Liver (tissue), 4 donors: ENCODE measurements around the gene GLT1D1. TPM values are rescaled to one million over a fixed set of nuclear protein-coding genes. Genes with fewer than 3 reads are reported as not detected.

Source experiments
- polyA plus RNA-seq, 2 donors: library from polyadenylated mRNA; stranded (reverse) in 1 of 2; unstranded in 1 of 2; fragments of 200-250 nt in 1 of 2; fragments of >200 nt in 1 of 2; fragmentation: Nextera tagmentation in 1 of 2; extraction: Ambion mirVana in 1 of 2; gene quantifications; one replicate each; pipeline versions ENCODE4 v1.2.1 to v1.2.3, GENCODE V29; 2013 to 2015
- total RNA-seq, 2 donors: library from RNA; depleted of rRNA; stranded (reverse); fragments of >200 nt; gene quantifications; one replicate each; pipeline ENCODE4 v1.2.3, GENCODE V29; 2014
- donor health status: healthy.
- donor health status: healthy.
- donor health status: healthy.

The GLT1D1 gene
- total and polyA plus RNA-seq, 4 donors = 10.4 to 17.7 (median 13.9) TPM

Other genes starting within 250 kb of the GLT1D1 start
- 10 to 100 TPM; 20.2 to 25.3 TPM for gene SLC15A4, start 29.5 kb upstream of the GLT1D1 start, total RNA-seq
- gene SLC15A4, start 29.5 kb upstream of the GLT1D1 start, polyA plus RNA-seq = 1 to 10 TPM; 7.3 to 9.6 TPM